Fibroblast of gingiva (primary cell): ENCODE measurements around the gene ARHGEF37.

Source experiments
- DNase-seq: peaks from one replicate; pipeline ENCODE4 v3.0.0-alpha.2; 2011; ENCODE audit warnings: low read depth

The ARHGEF37 gene

GRCh38 chr5:149628846-149629388 lies 47.6 kb downstream of the ARHGEF37 start:
- no peak for DNase-seq

- DNase-seq, result no peak
Observed at GRCh38 chr5:149629421-149629820, 48.1 kb downstream of the ARHGEF37 start.

GRCh38 chr5:149630337-149630736 lies 49.0 kb downstream of the ARHGEF37 start:
- no peak for DNase-seq

- no peak for DNase-seq
Observed at GRCh38 chr5:149631506-149631905, 50.2 kb downstream of the ARHGEF37 start.

GRCh38 chr5:149632311-149633251 lies 51.3 kb downstream of the ARHGEF37 start:
- no peak for DNase-seq

GRCh38 chr5:149633476-149634350 lies 52.4 kb downstream of the ARHGEF37 start:
- DNase-seq, result no peak

- no peak for DNase-seq
Observed at GRCh38 chr5:149635394-149635793, 54.1 kb downstream of the ARHGEF37 start.

GRCh38 chr5:149636191-149636860 lies 55.0 kb downstream of the ARHGEF37 start:
- no peak for DNase-seq

- peak; percentile 53 for DNase-seq
Observed at GRCh38 chr5:149636861-149637246, 55.6 kb downstream of the ARHGEF37 start.

GRCh38 chr5:149638136-149638535 lies 56.8 kb downstream of the ARHGEF37 start:
- DNase-seq, result no peak

- no peak for DNase-seq
Observed at GRCh38 chr5:149638546-149639241, 57.4 kb downstream of the ARHGEF37 start.

- no peak for DNase-seq
Observed at GRCh38 chr5:149639737-149640136, 58.4 kb downstream of the ARHGEF37 start.

- no peak for DNase-seq
Observed at GRCh38 chr5:149640350-149640999, 59.2 kb downstream of the ARHGEF37 start.

- peak; percentile 74 for DNase-seq
Observed at GRCh38 chr5:149641000-149641576, 59.8 kb downstream of the ARHGEF37 start.

- no peak for DNase-seq
Observed at GRCh38 chr5:149641600-149641999, 60.3 kb downstream of the ARHGEF37 start.

GRCh38 chr5:149643781-149644180 lies 62.5 kb downstream of the ARHGEF37 start:
- DNase-seq, result no peak

GRCh38 chr5:149644629-149645028 lies 63.3 kb downstream of the ARHGEF37 start:
- no peak for DNase-seq

- DNase-seq, result no peak
Observed at GRCh38 chr5:149645236-149645635, 63.9 kb downstream of the ARHGEF37 start.

GRCh38 chr5:149645725-149646124 lies 64.4 kb downstream of the ARHGEF37 start:
- no peak for DNase-seq

- DNase-seq, result no peak
Observed at GRCh38 chr5:149646564-149646963, 65.3 kb downstream of the ARHGEF37 start.
